KBM-7 (cell line): ENCODE measurements around the gene FUT8.
"Not testable (repeated sequence)": the region's sequence is repeated elsewhere in the genome, so short reads cannot be mapped to it uniquely, and the experiment has no call there.

Experiments
- DNase-seq: peaks from one replicate; pipeline ENCODE4 v3.0.0-alpha.2; 2015
- in situ Hi-C: fragments of 300-500 bp; cut with MboI; formaldehyde crosslinking; loops from 2 replicates; pipeline ENCODE4 v1.14.3; 2020; ENCODE audit warnings: low sequenced_read_pairs, low pct_unique_long_range_greater_than_20kb, mixed read lengths

Gene FUT8

DNA sequence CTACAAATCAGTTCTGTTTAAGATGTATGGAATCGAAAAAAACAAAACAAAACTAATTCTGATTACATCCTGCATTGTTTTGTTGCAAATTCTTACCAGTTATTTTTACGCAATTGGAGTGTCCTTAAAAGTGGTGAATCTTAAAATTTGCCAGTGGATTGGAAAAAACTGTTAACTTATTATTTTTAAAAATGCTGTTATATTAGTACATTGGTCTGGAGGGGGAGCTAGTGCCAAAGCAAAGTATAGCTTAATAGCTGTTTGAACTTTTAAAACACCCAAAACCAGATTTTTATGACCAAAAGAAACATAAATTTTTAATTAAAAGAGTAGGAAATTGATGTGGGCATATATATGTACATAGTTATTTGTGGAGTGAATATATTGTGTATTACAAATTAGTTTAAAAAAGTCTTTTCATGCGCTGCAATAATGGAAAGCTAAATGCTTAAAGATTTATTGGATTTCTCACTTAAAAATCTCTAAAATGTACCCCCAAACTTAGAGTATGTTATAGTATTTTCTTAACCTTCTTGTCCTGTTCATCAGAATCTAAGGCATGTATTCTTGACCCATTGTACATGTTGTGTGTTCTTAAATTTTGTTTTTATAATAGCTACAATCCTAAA is 2.5 kb downstream of the FUT8 start:
- DNase-seq: peak; percentile 47
- in situ Hi-C loops: no loop called here

DNA sequence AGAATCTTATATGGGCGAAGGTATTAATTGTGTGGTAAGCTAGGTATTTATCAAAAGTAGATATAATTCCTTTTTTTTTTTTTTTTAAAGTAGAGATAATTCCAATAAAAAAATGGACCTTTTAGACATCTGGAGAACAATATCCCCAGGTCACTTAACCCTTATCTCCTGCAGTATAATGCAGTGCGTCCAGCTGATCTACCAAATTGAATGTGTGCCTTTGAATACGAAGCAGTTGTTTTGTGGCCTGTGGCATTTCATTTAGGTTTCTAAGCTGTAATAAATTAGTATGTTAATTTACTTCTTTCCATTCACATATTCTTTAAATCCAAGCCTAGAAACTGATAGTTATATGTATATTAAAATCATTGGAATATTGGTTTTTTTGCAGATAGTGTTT is 3.1 kb downstream of the FUT8 start:
- DNase-seq: no peak

DNA sequence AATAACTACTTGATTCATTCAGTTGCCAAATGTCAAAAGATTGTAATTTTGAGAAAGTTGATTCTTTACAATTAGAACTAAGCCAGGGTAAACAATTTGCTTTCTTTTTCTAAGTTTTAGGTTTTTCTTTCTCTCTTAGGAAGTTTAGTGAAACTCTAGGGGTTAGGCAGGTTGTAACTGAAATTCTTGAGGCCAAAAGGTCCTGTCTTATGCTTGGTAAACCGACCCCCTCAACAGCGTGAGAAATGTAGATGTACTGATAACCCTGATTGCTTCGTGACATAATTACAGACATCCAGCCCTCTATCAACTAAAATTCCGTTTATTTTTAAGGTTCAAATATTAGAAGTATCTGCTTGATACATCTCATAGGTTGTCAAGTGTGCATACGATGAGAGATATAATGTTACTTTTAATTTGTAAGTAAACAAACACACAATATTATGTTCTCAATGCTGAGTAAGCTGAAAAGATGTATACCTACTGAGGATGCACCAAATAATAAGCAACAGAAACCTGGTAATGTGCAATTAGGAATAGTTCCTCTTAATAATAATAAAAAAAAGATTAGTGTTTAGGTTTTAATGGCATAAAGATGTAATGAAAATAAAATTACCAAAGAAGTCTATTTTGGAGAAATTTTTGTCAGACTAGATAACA is 7.2 kb downstream of the FUT8 start:
- no peak for DNase-seq
- in situ Hi-C loops: no loop called here

More for the DNA sequence above, 3.1 kb downstream of the FUT8 start:
- in situ Hi-C loops: no loop called here

DNA sequence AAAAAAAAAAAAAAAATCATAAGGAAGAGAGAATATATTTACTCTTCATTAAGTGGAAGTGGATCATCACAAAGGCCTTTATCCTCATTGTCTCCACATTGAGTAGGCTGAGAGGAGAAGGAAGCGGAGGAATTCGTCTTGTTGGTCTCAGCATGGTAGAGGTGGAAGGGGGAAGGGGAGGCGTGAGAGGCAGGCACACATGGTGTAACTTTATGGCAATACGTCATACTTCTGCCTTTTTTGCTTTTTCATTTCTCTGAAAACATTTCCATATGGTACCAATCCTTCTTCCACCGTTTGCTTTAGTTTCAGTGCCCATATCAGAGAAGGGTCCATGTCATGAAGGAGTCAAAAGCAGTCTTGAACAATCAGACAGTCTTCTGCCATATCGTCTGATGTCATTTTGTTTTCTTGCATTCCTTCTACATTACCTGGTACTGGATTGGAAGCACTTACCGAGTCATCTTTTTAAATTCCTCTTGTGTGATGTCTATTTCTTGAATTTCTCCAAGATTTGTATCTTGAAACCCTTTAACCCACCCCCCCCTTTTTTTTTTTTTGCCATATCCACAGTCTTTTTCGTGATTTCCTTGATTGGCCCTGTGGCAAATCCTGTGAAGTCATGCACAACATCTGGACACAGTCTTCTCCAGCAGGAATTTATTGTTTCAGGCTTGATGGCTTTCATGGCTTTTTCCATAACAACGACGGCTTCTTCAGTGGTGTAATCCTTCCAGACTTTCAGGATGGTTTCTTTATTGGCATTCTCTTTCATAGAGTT is 8.9 kb downstream of the FUT8 start:
- no peak for DNase-seq
- in situ Hi-C loops: no loop called here

DNA sequence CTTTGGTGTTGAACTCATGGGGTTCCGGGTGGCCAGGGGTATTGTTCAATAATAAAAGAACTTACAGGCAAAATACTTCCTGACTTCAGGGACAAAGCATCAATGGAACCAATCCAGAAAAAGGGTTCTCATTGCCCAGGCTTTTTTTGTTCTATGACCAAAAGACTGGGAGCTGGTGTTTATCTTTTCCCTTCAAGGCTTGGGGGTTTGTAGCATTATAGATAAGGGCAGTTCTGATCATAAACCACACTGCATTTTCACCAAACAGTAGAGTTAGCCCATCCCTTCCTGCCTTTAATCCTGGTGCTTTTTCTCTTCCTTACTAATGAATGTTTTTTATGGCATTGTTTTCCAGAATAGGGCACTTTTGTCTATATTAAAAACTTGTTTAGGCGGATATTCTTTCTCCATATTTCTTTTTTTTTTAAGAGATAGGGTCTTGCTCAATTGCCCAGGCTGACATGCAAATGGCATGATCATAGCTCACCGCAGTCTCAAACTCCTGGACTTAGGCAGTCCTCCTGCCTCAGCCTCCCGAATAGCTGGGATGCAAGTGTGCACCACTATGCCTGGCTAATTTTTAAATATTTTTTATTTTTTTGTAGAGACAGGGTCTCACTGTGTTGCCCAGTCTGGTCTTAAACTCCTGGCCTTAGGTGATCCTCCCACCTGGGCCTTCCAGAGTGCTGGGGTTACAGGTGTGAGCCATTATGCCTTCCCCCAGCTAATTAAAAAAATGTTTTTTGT is 9.7 kb downstream of the FUT8 start:
- DNase-seq: no peak
- in situ Hi-C loops: no loop called here

DNA sequence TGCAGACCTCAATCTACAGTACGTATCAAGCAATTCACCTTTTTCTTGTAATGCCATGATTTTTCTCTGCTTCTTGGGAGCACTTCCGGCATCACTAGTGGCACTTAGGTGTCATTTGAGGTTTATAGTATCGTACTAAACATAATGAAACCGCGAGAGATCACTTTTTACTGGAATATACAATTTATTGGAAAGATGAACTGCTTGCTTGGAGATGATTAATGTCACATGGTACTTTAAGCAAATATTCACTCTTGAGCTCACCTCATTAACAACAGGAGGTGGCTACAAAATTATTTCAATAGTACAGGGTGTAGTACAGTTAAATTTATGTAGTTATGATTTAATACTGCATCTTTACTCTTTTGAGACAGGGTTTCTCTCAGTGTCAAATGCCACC is 11.5 kb downstream of the FUT8 start:
- no peak for DNase-seq
- in situ Hi-C loops: no loop called here

DNA sequence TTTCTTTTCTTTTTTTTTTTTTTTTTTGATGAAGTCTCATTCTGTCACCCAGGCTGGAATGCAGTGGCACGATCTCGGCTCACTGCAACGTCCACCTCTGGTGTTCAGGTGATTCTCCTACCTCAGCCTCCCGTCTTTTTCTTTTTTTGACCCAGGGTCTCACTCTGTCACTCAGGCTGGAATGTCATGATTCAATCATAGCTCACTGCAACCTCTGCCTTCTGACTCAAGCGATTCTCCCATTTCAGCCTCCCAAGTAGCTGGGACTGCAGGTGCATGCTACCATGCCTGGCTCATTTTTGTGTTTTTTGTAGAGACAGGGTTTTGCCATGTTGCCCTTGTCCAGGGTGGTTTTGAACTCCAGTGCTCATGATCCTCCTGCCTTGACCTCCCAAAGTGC is 12.0 kb downstream of the FUT8 start:
- in situ Hi-C loops: no loop called here
- no peak for DNase-seq

DNA sequence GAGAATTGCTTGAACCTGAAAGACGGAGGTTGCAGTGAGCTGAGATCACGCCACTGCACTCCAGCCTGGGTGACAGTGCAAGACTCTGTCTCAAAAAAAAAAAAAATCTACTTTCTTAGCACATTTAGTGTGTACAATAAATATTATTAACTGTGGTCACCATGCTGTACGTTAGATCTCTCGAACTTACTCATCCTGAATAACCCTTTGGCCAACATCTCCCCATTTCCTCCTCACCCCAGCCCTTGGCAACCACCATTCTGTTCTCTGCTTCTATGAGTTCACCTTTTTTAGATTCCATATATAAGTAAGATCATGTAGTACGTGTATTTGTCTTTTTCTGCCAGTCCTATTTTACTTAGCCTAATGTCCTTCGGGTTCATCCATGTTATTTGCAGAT is 13.4 kb downstream of the FUT8 start:
- DNase-seq: no peak
- in situ Hi-C loops: no loop called here

DNA sequence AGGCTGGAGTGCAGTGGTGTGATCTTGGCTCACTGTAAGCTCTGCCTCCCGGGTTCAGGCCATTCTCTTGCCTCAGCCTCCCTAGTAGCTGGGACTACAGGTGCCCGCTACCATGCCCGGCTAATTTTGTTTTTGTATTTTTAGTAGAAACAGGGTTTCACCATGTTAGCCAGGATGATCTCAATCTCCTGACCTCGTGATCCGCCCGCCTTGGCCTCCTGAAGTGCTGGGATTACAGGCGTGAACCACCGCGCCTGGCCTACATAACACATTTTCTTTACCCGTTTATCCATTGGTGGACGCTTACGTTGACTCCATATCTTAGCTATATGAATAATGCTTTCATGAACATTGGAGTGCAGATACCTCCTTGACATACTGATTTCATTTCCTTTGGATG is 14.4 kb downstream of the FUT8 start:
- in situ Hi-C loops, DNase-seq: not testable (repeated sequence)

DNA sequence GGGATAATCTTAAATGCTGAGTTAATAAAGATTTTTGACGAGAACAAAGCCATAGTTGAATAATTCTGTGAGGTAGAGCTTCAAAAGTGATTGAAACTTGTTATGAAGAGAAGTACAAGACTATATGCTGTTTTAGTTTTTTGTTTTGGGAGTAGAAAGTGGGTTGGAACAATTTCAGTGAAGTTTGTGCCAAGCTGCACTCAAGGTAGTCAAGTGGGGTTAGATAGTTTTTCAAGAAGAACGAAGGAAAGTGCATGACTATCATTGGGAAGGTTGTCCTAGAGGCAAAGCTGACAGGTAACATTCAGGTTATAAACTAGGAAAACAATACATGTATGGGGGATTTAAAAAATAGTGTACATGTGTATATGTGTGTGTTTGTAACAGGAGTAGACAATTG is 16.2 kb downstream of the FUT8 start:
- DNase-seq: no peak
- in situ Hi-C loops: no loop called here

DNA sequence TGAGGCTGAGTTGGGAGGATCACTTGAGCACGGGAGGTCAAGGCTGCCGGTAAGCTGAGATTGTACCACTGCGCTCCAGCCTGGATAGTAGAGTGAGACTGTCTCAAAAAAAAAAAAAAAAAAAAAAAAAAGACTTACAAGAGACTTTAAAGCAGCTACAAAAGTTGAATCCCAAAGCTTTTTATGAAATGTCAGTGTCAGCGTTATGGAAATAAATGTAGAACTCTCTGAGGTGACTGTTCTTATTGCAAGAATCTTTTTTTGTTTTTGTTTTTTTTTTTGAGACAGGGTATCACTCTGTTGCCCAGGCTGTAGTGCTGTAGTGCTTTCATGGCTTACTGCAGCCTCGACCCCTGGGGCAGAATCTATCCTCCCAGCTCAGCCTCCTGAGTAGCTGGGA is 17.2 kb downstream of the FUT8 start:
- no peak for DNase-seq
- in situ Hi-C loops: no loop called here

DNA sequence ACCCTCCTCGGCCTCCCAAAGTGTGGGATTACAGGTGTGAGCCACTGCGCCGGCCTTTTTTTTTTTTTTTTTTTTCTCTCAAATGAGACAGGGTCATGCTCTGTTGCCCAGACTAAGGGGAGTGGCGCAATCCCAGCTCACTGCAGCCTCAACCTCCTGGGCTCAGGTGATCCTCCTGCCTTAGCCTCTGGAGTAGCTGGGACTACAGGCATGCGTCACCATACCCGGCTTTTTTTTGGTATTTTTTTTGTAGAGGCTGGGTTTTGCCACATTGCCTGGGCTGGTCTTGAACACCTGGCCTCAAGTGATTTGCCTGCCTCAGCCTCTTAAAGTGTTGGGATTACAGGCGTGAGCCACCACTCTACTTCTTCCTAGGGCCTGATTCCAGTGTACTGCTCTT is 18.7 kb downstream of the FUT8 start:
- in situ Hi-C loops: no loop called here
- DNase-seq: no peak

DNA sequence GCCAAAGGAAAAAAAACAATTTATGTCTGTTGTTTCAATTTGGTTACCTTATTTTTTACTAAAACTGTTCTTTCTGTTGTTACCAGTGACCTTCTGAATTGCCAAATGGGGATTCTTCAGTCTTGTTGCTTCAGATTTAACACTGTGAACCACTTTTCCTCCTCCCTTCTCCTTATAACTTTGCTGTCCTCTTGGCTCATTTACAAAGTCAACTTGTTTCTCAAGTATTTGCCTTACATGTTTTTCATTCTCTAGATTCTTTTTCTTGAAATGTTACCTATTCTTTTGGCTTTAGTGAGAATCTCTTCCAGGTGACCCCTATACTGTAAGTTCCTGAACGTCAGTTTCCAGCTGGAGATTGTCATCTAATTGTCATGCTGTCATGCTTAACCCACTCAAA is 19.4 kb downstream of the FUT8 start:
- no peak for DNase-seq
- in situ Hi-C loops: no loop called here

DNA sequence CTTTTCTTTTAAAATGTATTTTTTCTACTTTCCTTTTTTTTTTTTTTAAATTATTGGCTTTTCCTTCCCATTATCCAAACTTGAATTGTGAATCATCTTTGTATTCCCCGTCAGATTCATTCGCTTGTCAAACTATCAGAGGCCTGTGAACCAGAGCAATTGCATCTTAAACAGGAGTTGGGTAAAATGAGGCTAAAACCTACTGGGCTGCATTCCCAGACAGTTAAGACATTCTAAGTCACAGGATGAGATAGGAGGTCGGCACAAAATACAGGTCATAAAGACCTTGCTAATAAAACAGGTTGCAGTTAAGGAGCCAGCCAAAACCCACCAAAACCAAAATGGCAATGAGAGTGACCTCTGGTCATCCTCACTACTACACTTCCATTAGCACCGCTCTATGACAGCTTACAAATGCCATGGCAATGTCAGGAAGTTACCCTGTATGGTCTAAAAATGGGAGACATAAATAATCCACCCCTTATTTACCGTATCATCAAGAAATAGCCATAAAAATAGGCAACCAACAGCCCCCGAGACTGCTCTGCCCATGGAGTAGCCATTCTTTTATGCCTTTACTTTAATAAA is 19.9 kb downstream of the FUT8 start:
- in situ Hi-C loops: no loop called here
- DNase-seq: no peak

DNA sequence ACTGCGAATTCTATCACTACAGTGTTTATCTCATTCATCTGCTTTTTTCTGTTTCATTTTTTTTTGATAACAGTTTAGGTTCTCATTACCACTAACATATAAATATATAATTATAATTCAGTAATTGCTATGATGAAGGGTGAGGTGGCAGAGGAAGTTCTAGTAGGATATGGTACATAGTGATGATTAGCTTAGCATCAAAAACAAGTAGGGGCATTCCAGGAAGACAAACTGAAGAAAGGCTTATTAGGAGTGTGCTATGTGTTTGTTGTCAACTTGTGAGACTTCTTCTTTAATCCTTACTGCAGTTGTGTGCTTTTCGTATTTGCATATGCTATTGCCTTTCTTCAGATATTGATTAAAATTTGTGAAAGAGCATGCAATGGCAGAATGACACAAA is 20.6 kb downstream of the FUT8 start:
- in situ Hi-C loops: no loop called here
- DNase-seq: no peak

DNA sequence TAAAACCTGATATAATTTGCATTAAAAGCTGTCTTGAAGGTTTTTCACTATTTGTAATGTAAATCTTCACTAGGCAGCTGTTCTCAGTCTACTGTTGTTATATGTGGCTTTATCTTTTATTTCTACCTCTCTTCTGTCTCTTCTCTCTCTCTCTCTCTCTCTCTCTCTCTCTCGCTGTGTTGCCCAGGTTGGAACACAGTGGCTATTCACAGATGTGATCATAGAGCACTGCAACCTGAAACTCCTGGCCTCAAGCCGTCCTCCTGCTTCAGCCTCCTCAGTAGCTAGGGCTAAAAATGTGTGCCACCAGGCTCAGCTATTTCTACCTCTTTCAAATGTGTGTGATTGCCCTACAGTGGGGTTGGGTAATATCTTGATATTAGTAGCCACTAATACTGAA is 21.1 kb downstream of the FUT8 start:
- no peak for DNase-seq
- in situ Hi-C loops: no loop called here

DNA sequence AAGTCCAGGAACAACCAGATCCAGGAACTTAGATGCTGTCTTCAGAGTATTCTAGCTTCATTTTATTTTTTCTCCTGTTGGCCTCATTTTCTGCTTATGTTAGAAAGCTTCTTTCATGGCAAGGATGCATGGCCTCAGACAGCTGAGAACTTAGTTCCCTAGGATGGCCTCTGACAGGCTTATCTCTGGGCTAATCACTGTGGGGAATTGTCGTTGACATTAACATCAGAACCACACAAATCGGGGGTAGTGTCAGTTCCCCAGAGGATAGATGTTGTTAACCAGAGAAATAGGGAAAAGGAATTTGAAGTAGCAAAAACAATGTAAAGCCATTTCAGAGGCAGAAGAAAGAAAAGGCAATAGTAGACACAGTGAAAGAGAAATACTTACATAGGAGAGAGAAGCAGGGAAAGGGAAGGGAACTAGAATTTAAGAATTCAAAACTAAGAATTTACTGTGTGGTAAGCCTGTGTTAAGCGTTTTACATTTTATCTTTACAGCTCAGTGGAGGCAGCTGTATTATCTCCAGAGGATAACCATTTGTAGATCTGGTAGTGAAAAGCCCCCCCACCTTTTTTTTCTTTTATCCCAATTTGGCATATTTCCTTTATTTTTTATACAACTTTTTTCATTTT is 21.8 kb downstream of the FUT8 start:
- in situ Hi-C loops: no loop called here
- peak; percentile 39 for DNase-seq

DNA sequence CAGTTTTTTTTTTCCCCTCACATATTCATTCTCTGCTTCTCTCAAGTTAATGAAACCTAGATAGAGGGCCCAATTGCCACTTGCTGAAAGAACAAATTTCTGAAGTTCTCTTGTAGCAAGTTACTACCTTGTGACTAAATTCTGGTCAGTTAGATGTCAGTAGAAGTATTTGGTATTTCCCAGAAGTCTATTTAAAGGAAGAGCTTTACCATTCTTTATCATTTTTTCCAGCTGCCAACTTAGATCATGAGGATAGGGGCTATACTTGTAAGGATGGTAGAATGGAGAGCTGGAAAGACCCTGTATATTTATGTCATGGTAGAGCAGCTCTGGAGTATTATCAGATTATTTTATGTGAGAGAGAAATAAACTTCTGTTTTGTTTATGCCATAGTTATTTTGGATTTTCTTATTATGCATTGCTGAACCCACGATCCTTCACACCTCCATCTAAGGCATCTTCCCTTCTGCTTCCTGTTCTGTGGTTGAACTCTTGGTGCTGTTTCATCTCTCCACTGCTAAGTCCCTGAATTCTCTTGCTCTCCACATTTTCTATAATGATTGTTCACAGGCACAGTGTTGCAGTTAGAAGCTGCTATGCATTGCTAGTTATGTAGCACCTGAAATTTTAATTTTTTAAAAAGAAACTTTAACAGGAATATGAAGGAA is 25.9 kb downstream of the FUT8 start:
- in situ Hi-C loops: no loop called here
- peak; percentile 43 for DNase-seq

DNA sequence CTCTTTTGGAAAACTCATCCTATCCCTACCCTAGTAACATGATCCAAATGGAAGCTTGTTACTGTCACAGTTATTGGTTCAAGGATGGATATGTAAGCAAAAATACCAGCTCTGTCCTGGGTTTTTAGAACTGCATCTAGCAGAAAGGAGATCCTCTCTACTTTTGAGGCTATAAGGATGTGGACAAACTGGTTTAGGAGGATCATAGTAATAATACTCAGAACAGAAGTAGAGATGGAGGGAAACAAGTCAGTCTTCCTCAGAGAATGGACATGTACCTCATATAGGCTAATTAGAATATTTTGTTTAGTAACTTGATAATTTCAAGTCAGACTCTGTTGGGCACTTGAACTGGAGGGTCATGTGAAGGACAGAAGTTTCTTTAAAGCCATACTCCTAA is 26.6 kb downstream of the FUT8 start:
- DNase-seq: no peak
- in situ Hi-C loops: no loop called here
